Heart left ventricle (tissue), 13 donors: Measurements from ENCODE around the gene AASDH.

Experiments
- POLR2A ChIP-seq, 2 donors: fragments of 450-650 bp; IDR thresholded peaks; one replicate each; pipeline ENCODE4 v1.6.1; 2017; ENCODE audit warnings: antibody characterized with exemption in 2 of 2, mild to moderate bottlenecking in 2 of 2, moderate library complexity in 2 of 2
- TF ChIP-seq, protein P1 (sequence below), 12 donors: fragments of 200-600 bp; sonication (generic) in 4 of 12; IDR thresholded peaks; one replicate each; pipeline versions ENCODE4 v1.5.0 to v1.8.0; 2018 to 2022; ENCODE audit warnings: antibody characterized with exemption in 12 of 12, mild to moderate bottlenecking in 5 of 12
- donor health status: ischemic (EF 13 %, LVEDD 7.1; RV severe dilation, severe dysfunction).
- donor health status: DM: no; HTN: yes; CAD: no.
- donor health status: DM: no; HTN: no; CAD: no.
- donor health status: ischemic (EF 25% LVEDD 6.9; RV normal size, moderate dysfunction).
- donor health status: ischemic (EF 25% LVEDD 5.7; RV mildly dilated, moderate dysfunction).
- donor health status: ischemic (EF 35%, LVEDD 5.7; RV mildly dilated, moderate dysfunction).
- donor health status: nonischemic (EF 11% LVEDD 7.7; RV severe dilation, severe dysfunction).
- donor health status: DM: yes; HTN: yes; CAD: no.
- donor health status: PGD.
- donor health status: ischemic (EF 29% LVEDD 5.4; RV normal size, mild dysfunction).
- donor health status: nonischemic (EF 23%, LVEDD 6.1; RV moderate dilation, normal function).

DNA sequence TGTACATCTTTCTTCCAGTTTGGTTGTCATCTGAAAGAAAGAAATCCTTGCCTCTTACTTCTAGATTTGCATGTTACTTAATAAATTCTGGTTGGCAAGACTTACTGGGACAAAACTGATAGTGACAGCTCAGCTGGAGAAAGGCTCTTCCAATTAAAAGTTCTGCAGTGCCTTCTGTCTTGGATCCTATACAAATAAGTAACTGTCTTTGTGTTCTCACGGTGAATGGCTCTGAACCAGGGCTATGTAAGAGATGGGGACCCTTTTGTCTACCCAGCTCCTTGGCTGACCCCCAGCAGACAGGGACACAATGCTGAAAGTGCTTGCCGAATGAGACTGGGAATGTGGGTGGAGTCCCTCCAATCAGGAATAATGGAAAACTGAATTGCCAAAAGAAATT lies 89.5 kb downstream of the AASDH start:
- TF ChIP-seq POLR2A (IDR thresholded peaks at IDR 0.05): no peak
- TF ChIP-seq, protein P1, sequence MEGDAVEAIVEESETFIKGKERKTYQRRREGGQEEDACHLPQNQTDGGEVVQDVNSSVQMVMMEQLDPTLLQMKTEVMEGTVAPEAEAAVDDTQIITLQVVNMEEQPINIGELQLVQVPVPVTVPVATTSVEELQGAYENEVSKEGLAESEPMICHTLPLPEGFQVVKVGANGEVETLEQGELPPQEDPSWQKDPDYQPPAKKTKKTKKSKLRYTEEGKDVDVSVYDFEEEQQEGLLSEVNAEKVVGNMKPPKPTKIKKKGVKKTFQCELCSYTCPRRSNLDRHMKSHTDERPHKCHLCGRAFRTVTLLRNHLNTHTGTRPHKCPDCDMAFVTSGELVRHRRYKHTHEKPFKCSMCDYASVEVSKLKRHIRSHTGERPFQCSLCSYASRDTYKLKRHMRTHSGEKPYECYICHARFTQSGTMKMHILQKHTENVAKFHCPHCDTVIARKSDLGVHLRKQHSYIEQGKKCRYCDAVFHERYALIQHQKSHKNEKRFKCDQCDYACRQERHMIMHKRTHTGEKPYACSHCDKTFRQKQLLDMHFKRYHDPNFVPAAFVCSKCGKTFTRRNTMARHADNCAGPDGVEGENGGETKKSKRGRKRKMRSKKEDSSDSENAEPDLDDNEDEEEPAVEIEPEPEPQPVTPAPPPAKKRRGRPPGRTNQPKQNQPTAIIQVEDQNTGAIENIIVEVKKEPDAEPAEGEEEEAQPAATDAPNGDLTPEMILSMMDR (IDR thresholded peaks at IDR 0.05): no peak
